GM18511 (cell line): ENCODE measurements around the gene TSPY8.
"Not testable (repeated sequence)": the region's sequence is repeated elsewhere in the genome, so short reads cannot be mapped to it uniquely, and the experiment has no call there.

Experiments
- ATAC-seq: cut with Tn5 transposase; IDR thresholded peaks from one replicate; pipeline ENCODE4 v1.9.1; 2021; ENCODE audit warnings: mild to moderate bottlenecking, moderate library complexity; ENCODE audit not compliant: unreplicated experiment

The TSPY8 gene

DNA sequence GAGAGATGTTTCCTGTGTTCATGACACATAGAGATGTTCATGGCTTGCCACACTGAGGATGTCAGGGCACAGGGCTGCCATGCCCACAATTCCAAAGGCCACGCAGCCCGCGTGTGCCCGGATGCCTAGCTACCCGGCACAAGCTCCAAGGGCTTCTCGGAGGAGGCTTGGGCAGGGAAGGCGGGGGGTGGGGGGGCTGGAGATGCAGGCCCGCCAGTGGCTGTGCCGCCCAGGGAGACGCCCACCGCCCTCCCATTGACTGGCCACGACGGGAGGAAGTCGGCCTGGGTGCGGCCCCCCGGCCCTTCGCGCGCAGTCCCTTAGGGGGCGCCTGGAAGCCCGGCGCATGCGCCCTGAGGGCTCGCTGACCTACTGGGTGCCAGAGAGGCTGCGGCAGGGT, at the start of gene TSPY8:
Gene TSPY8 (plus strand): TSS at position 301 of the 400 bp plus-strand sequence. CDS start 46 bp downstream, at position 347.
- not testable (repeated sequence) for ATAC-seq

- ATAC-seq, result no peak
These were observed 36.6 kb upstream of the TSPY8 start for GRCh38 chrY:9320996-9321395.

- not testable (repeated sequence) for ATAC-seq
These were observed 20.4 kb upstream of the TSPY8 start, which contains the start of gene TSPY4 for GRCh38 chrY:9337164-9337563. TSS of gene TSPY4 (plus strand) at chrY:9337464. CDS start at chrY:9337510, 46 bp downstream.

GRCh38 chrY:9396527-9396926, 38.9 kb downstream of the TSPY8 start:
- not testable (repeated sequence) for ATAC-seq

DNA sequence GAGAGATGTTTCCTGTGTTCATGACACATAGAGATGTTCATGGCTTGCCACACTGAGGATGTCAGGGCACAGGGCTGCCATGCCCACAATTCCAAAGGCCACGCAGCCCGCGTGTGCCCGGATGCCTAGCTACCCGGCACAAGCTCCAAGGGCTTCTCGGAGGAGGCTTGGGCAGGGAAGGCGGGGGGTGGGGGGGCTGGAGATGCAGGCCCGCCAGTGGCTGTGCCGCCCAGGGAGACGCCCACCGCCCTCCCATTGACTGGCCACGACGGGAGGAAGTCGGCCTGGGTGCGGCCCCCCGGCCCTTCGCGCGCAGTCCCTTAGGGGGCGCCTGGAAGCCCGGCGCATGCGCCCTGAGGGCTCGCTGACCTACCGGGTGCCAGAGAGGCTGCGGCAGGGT, 40.5 kb downstream of the TSPY8 start, which contains the start of gene TSPY3:
Gene TSPY3 (plus strand): TSS at position 301 of the 400 bp plus-strand sequence. CDS start 46 bp downstream, at position 347.
- ATAC-seq, result not testable (repeated sequence)
